AG04449 (cell line): ENCODE results near the gene TSGA10IP.

ENCODE experiments used
- CTCF ChIA-PET: fragments of 350-600 bp; formaldehyde crosslinking; extraction: SDS; loops from one replicate; lab custom pipeline; 2021; ENCODE audit warnings: antibody characterized with exemption; lab: Yijun Ruan, JAX
- POLR2A ChIA-PET: fragments of 400-600, 350-600 bp; formaldehyde crosslinking; extraction: SDS; loops from one replicate; lab custom pipeline; 2020; ENCODE audit warnings: antibody characterized with exemption, inconsistent platforms; lab: Yijun Ruan, JAX
- DNase-seq: peaks from one replicate; pipeline ENCODE4 v3.0.0-alpha.2; 2010; ENCODE audit warnings: low read depth, low spot score
- H3K4me3 ChIP-seq: 2 replicates; pipeline ENCODE4 v1.5.1; 2011; ENCODE audit warnings: low read depth, mild to moderate bottlenecking, control low read depth, low read length
- TF ChIP-seq, protein P1 (sequence below): IDR thresholded peaks from one replicate; pipeline ENCODE4 v1.5.1; 2011; ENCODE audit warnings: mild to moderate bottlenecking, moderate library complexity, low read length, control low read depth, inconsistent platforms; ENCODE audit not compliant: insufficient read depth; ENCODE audit errors: missing control alignments

Gene TSGA10IP

DNA sequence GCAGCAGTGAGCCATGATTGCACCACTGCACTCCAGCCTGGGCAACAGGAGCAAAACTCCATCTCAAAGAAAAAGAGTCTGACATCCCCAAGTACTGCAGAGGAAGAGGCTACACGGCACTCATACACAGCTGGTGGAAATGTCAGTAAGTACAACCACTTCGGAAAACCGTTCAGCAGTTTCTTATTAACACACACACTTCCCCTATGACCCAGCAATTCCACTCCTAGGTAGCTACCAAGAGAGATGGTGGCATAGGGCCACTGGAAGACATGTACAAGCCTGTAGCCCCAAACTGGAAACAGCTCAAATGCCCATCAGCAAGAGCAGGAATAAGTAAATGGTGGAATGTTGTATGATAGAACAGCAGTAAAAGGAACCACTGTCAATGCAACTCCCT, 22.7 kb upstream of the TSGA10IP start:
- ChIA-PET POLR2A (interaction anchor here (0.9 kb wide), 1 partner anchor 22 kb away, joined by 3 read pairs; no protein-coding TSS in a partner anchor), CTCF (interaction anchor here (0.6 to 4.4 kb wide), 6 partner anchors 10 to 100 kb away, joined by 3 to 28 read pairs (median 5); partner anchors contain the start of genes CCDC85B and FIBP)
- H3K4me3 ChIP-seq: no peak overlapping the region
- TF ChIP-seq, protein P1, sequence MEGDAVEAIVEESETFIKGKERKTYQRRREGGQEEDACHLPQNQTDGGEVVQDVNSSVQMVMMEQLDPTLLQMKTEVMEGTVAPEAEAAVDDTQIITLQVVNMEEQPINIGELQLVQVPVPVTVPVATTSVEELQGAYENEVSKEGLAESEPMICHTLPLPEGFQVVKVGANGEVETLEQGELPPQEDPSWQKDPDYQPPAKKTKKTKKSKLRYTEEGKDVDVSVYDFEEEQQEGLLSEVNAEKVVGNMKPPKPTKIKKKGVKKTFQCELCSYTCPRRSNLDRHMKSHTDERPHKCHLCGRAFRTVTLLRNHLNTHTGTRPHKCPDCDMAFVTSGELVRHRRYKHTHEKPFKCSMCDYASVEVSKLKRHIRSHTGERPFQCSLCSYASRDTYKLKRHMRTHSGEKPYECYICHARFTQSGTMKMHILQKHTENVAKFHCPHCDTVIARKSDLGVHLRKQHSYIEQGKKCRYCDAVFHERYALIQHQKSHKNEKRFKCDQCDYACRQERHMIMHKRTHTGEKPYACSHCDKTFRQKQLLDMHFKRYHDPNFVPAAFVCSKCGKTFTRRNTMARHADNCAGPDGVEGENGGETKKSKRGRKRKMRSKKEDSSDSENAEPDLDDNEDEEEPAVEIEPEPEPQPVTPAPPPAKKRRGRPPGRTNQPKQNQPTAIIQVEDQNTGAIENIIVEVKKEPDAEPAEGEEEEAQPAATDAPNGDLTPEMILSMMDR: no peak
- DNase-seq: no peak

DNA sequence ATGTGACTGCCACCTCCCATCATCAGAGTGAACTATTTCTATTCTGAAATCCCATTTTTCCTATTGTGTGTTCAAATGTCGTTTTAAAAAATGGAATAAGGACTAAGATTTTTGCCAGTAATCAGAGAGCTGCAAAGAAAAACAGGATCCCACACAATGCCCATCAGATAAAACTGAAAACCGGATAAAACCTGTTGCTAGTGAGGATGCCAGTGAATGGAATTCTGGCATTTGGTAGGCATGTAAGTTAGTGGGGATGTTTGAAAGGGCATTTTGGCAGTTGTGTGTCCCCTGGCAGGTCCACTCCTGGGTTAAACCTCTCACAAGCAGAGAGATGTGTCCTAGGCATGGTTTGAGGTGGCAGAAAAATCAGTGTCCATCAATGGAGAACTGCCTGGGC, 19.9 kb upstream of the TSGA10IP start:
- TF ChIP-seq, protein P1: no peak
- ChIA-PET POLR2A (interaction anchor here (1.2 kb wide), 1 partner anchor 10 kb away, joined by 5 read pairs; no protein-coding TSS in a partner anchor), CTCF (interaction anchor here (1.1 kb wide), 1 partner anchor 41 kb away, joined by 5 read pairs; no protein-coding TSS in a partner anchor)
- no peak overlapping the region for H3K4me3 ChIP-seq
- DNase-seq: no peak

DNA sequence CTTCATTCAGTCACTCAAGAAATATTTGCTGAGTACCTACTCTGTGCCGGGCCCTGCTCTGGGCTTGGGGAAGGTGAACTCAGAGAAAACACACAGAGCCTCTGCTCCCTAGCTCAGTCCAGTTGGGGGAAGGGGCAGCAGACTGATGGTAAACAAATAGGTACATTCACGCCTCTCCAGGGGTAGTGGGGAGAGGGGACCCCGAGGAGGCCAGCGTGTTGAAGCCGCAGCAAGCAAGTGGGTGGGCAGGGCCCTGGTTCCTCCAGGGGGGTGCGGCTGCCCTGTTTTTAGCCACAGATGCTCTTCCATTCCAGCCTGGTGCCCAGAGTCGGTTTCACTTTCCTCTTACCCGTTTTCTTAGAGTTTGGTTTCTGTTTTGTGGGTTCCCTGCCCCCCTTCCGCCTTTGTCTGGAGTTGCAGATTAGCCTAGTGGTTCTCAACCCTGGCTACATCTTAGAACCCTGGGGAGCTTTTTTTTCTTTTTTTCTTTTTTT, 17.3 kb upstream of the TSGA10IP start:
- POLR2A ChIA-PET: interaction anchor here (0.9 kb wide), 1 partner anchor 39 kb away, joined by 3 read pairs; the partner anchor contains the start of gene FIBP
- TF ChIP-seq, protein P1: no peak
- CTCF ChIA-PET: interaction anchor here (0.9 kb wide), 1 partner anchor 39 kb away, joined by 3 read pairs; no protein-coding TSS in a partner anchor
- H3K4me3 ChIP-seq: no peak overlapping the region
- DNase-seq: no peak

DNA sequence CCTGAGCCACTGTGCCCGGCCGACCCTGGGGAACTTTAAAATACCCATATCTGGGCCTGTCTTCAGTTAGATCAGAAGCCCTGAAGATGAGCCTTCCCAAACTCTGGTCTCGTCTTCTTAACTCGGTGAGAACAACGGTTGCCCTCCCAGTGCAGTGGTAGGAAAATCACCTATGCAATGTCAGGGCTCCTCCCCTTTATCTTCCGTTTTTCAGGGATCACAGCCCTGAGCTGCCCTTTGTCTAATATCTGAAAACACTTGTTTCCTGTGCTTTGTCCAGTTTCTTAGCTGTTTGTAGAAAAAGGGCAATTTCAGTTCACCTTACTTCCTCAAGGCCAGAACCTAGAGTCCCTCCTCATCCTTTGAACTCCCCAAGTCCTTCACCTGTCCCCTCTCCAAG, 16.6 kb upstream of the TSGA10IP start:
- TF ChIP-seq, protein P1: no peak
- H3K4me3 ChIP-seq: no peak overlapping the region
- POLR2A ChIA-PET: no interaction called here
- DNase-seq: no peak
- CTCF ChIA-PET: no interaction called here

- CTCF ChIA-PET: interaction anchor here (0.7 to 2.5 kb wide), 5 partner anchors 9 to 46 kb away, joined by 3 to 17 read pairs (median 4); partner anchors contain the start of gene CCDC85B
- no peak for DNase-seq
- POLR2A ChIA-PET: no interaction called here
- H3K4me3 ChIP-seq: no peak overlapping the region
- TF ChIP-seq, protein P1: no peak
Measured at GRCh38 chr11:65931773-65932557, 13.3 kb upstream of the TSGA10IP start.

DNA sequence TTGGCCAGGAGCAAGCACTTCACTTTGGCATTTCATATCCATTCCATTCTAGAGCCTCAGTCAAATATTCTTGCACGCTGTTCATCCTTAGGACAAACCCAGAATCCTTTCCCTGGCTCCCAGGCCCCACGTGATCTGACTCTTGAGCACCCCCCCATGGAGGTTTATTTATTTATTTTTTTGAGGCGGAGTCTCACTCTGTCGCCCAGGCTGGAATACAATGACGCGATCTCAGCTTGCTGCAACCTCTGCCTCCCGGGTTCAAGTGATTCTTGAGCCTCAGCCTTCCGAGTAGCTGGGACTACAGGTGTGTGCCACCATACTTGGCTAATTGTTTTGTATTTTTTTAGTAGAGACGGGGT, 12.7 kb upstream of the TSGA10IP start:
- POLR2A ChIA-PET: no interaction called here
- CTCF ChIA-PET: interaction anchor here (0.7 to 2.5 kb wide), 9 partner anchors 10 to 90 kb away, joined by 3 to 17 read pairs (median 3); partner anchors contain the start of gene CCDC85B

More for the DNA sequence above, 12.7 kb upstream of the TSGA10IP start:
- no peak overlapping the region for H3K4me3 ChIP-seq
- TF ChIP-seq, protein P1: no peak
- no peak for DNase-seq
